EL (cell line): ENCODE results near the gene DYNLRB1.
"Not testable (repeated sequence)": the region's sequence is repeated elsewhere in the genome, so short reads cannot be mapped to it uniquely, and the experiment has no call there.

Experiments used
- DNase-seq: peaks from one replicate; pipeline ENCODE4 v3.0.0-alpha.2; 2016

Gene DYNLRB1

GRCh38 chr20:34512266-34512954 lies 3.8 kb upstream of the DYNLRB1 start:
- DNase-seq, result no peak

GRCh38 chr20:34512955-34513419 lies 3.2 kb upstream of the DYNLRB1 start:
- DNase-seq, result no peak

GRCh38 chr20:34514034-34514433 lies 2.2 kb upstream of the DYNLRB1 start:
- not testable (repeated sequence) for DNase-seq

GRCh38 chr20:34514897-34515483 lies 1.2 kb upstream of the DYNLRB1 start:
- DNase-seq, result no peak

GRCh38 chr20:34515484-34516246 lies 557 bp upstream of the DYNLRB1 start:
- peak; percentile 61 for DNase-seq

- DNase-seq, result no peak
Measured at GRCh38 chr20:34517114-34517505, 888 bp downstream of the DYNLRB1 start.

- DNase-seq, result not testable (repeated sequence)
Measured at GRCh38 chr20:34518863-34519262, 2.6 kb downstream of the DYNLRB1 start.

GRCh38 chr20:34519841-34520240 lies 3.6 kb downstream of the DYNLRB1 start:
- DNase-seq, result not testable (repeated sequence)

- DNase-seq, result peak; percentile 69
Measured at GRCh38 chr20:34522969-34523871, 7.0 kb downstream of the DYNLRB1 start.

GRCh38 chr20:34524426-34524825 lies 8.2 kb downstream of the DYNLRB1 start:
- no peak for DNase-seq

- DNase-seq, result no peak
Measured at GRCh38 chr20:34525342-34525708, 9.1 kb downstream of the DYNLRB1 start.

GRCh38 chr20:34525709-34526416 lies 9.6 kb downstream of the DYNLRB1 start:
- peak; percentile 100 for DNase-seq

- peak; percentile 43 for DNase-seq
Measured at GRCh38 chr20:34526466-34526865, 10.2 kb downstream of the DYNLRB1 start.

GRCh38 chr20:34527016-34527415 lies 10.8 kb downstream of the DYNLRB1 start:
- no peak for DNase-seq

- no peak for DNase-seq
Measured at GRCh38 chr20:34528921-34529297, 12.7 kb downstream of the DYNLRB1 start.

- DNase-seq, result no peak
Measured at GRCh38 chr20:34529742-34530141, 13.5 kb downstream of the DYNLRB1 start.

- DNase-seq, result no peak
Measured at GRCh38 chr20:34530342-34530741, 14.1 kb downstream of the DYNLRB1 start.

GRCh38 chr20:34531608-34532265 lies 15.5 kb downstream of the DYNLRB1 start:
- DNase-seq, result no peak

GRCh38 chr20:34532320-34532719 lies 16.1 kb downstream of the DYNLRB1 start:
- DNase-seq, result no peak

- DNase-seq, result no peak
Measured at GRCh38 chr20:34532756-34533155, 16.5 kb downstream of the DYNLRB1 start.

- DNase-seq, result no peak
Measured at GRCh38 chr20:34534391-34535165, 18.4 kb downstream of the DYNLRB1 start.
